Ishikawa (cell line): ENCODE results near the gene LCP2.

Source experiments
- REST ChIP-seq: IDR thresholded peaks from 2 replicates; pipeline ENCODE4 v1.6.1; 2012; ENCODE audit warnings: low read depth, mild to moderate bottlenecking
- YY1 ChIP-seq: IDR thresholded peaks from 2 replicates; pipeline ENCODE4 v1.6.1; 2012; ENCODE audit warnings: low read depth

GRCh38 chr5:170223360-170223759, 74.2 kb downstream of the LCP2 start:
- TF ChIP-seq YY1 (no peak), REST (no peak)
